ENCODE results near the gene RBM12. TPM values are rescaled to one million over a fixed set of nuclear protein-coding genes. Genes with fewer than 3 reads are reported as not detected.

Gene RBM12
- total RNA-seq, 1 donor from 2014 or later: 88.4 TPM

DNA sequence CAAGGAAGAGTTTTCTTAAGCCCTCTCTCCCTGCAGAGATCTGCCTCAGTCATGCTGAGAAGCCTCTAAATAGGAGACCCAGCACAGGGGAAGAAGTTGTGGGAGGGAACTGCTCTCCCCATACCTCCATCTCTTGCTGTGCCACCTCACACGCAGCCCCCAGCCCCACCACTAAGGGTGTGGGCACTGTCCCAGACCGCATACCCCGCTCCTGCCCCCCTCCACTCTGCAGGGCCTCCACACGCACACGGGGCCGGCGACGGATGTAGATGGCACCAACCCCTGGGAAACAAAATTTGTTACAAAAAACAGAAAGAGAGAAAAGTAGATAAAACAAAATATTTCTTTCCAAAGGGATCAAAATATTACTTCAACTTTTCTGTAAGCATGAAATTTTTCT lies 10.2 kb upstream of the RBM12 start:
- Mint-ChIP-seq H3K27ac (ENCODE audit: unreplicated experiment) (no peak overlapping the region), H3K4me1 (ENCODE audit: low read depth, unreplicated experiment) (no peaks in the 10 kb centered on the region), H3K4me3 (ENCODE audit: unreplicated experiment) (no peak overlapping the region), H3K27me3 (ENCODE audit: low read depth, unreplicated experiment) (no peaks in the 10 kb centered on the region), H3K36me3 (ENCODE audit: low read depth, unreplicated experiment) (peaks cover 31% of the 10 kb centered on the region), H3K9me3 (ENCODE audit: unreplicated experiment) (no peaks in the 10 kb centered on the region)
- Histone ChIP-seq H2AFZ (ENCODE audit: low read depth, low read length) (no peak overlapping the region), H3K36me3 (ENCODE audit: insufficient read depth, low read length) (peaks cover 7% of the 10 kb centered on the region), H3K79me2 (ENCODE audit: insufficient read depth, low read length) (no peaks in the 10 kb centered on the region), H3K27ac (ENCODE audit: low read depth, low read length) (no peak overlapping the region), H4K20me1 (ENCODE audit: insufficient read depth, low read length) (no peaks in the 10 kb centered on the region), H3K27me3 (ENCODE audit: insufficient read depth, low read length) (no peaks in the 10 kb centered on the region), H3K4me3 (ENCODE audit: insufficient read depth, low read depth, low read length) (no peak overlapping the region), H3K4me1 (ENCODE audit: insufficient read depth, low read length) (no peaks in the 10 kb centered on the region), H3K9me3 (ENCODE audit: insufficient read depth, low read depth, low read length) (no peaks in the 10 kb centered on the region), H3K4me2 (ENCODE audit: low read length) (no peak overlapping the region), H3K9ac (ENCODE audit: low read length) (no peak overlapping the region)
- DNase-seq (ENCODE audit: low read depth) (no peak), FAIRE-seq (no peak)
- no peak for TF ChIP-seq EZH2 (IDR thresholded peaks at IDR 0.05; ENCODE audit: insufficient read depth, low read length)
- TF ChIP-seq, protein P1, sequence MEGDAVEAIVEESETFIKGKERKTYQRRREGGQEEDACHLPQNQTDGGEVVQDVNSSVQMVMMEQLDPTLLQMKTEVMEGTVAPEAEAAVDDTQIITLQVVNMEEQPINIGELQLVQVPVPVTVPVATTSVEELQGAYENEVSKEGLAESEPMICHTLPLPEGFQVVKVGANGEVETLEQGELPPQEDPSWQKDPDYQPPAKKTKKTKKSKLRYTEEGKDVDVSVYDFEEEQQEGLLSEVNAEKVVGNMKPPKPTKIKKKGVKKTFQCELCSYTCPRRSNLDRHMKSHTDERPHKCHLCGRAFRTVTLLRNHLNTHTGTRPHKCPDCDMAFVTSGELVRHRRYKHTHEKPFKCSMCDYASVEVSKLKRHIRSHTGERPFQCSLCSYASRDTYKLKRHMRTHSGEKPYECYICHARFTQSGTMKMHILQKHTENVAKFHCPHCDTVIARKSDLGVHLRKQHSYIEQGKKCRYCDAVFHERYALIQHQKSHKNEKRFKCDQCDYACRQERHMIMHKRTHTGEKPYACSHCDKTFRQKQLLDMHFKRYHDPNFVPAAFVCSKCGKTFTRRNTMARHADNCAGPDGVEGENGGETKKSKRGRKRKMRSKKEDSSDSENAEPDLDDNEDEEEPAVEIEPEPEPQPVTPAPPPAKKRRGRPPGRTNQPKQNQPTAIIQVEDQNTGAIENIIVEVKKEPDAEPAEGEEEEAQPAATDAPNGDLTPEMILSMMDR (IDR thresholded peaks at IDR 0.05; ENCODE audit: insufficient read depth, low read depth, low read length): no peak

DNA sequence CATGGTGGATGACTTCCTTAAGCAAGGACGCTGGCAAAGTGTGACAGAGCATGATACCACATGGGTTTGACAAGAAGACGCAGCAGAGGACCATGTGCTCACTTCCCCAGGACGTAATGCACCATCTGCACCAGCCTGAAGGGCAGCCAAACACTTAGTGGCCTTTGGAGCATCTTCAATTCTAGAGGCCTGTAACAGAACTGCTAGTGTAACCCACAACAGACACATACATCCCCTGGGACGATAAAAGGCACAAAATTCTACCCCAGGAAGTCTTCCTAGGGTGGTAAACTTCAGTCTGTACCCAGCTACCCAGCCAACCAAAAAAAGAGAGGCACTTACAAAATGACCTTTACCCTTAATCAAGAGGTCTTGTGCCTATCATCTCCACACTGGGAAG lies 9.2 kb upstream of the RBM12 start:
- Histone ChIP-seq H3K27me3 (ENCODE audit: insufficient read depth, low read length) (no peaks in the 10 kb centered on the region), H3K27ac (ENCODE audit: low read depth, low read length) (no peak overlapping the region), H3K4me3 (ENCODE audit: insufficient read depth, low read depth, low read length) (no peak overlapping the region), H3K79me2 (ENCODE audit: insufficient read depth, low read length) (no peaks in the 10 kb centered on the region), H3K4me1 (ENCODE audit: insufficient read depth, low read length) (no peaks in the 10 kb centered on the region), H3K9me3 (ENCODE audit: insufficient read depth, low read depth, low read length) (no peaks in the 10 kb centered on the region), H3K4me2 (ENCODE audit: low read length) (no peak overlapping the region), H3K9ac (ENCODE audit: low read length) (no peak overlapping the region), H4K20me1 (ENCODE audit: insufficient read depth, low read length) (no peaks in the 10 kb centered on the region), H2AFZ (ENCODE audit: low read depth, low read length) (no peak overlapping the region), H3K36me3 (ENCODE audit: insufficient read depth, low read length) (peaks cover 13% of the 10 kb centered on the region)
- no peak for DNase-seq (ENCODE audit: low read depth)
- no peak for FAIRE-seq
- H3K27me3 Mint-ChIP-seq (ENCODE audit: low read depth, unreplicated experiment): no peaks in the 10 kb centered on the region
- H3K4me1 Mint-ChIP-seq (ENCODE audit: low read depth, unreplicated experiment): no peaks in the 10 kb centered on the region
- peaks cover 38% of the 10 kb centered on the region for H3K36me3 Mint-ChIP-seq (ENCODE audit: low read depth, unreplicated experiment)
- H3K9me3 Mint-ChIP-seq (ENCODE audit: unreplicated experiment): no peaks in the 10 kb centered on the region
- H3K27ac Mint-ChIP-seq (ENCODE audit: unreplicated experiment): no peak overlapping the region
- no peak for TF ChIP-seq EZH2 (IDR thresholded peaks at IDR 0.05; ENCODE audit: insufficient read depth, low read length)
- TF ChIP-seq, protein P1 (IDR thresholded peaks at IDR 0.05; ENCODE audit: insufficient read depth, low read depth, low read length): no peak
- H3K4me3 Mint-ChIP-seq (ENCODE audit: unreplicated experiment): no peak overlapping the region

DNA sequence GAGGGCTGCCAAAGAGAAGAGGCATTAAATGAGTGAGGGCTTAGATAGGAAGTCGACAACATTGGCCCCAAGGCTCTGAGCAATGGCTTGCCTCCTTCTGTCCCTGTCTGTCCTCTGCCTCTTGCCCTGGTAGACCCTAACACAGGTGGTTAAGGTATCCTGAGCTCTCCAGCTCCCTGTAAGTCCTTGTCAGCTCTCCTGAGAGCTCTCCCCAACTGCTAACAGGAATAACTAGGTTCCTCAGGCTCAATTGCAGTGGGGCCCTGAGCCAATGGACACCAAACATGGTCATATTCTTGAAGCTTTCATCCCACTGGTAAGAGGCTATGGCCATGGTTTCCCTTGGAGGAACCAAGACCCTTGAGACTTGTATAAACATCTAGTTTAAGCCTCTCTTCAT lies 5.0 kb upstream of the RBM12 start:
- Histone ChIP-seq H3K79me2 (ENCODE audit: insufficient read depth, low read length) (peaks cover 3% of the 10 kb centered on the region), H3K27ac (ENCODE audit: low read depth, low read length) (no peak overlapping the region), H4K20me1 (ENCODE audit: insufficient read depth, low read length) (no peaks in the 10 kb centered on the region), H2AFZ (ENCODE audit: low read depth, low read length) (no peak overlapping the region), H3K36me3 (ENCODE audit: insufficient read depth, low read length) (peaks cover 13% of the 10 kb centered on the region), H3K9me3 (ENCODE audit: insufficient read depth, low read depth, low read length) (no peaks in the 10 kb centered on the region), H3K4me3 (ENCODE audit: insufficient read depth, low read depth, low read length) (no peak overlapping the region), H3K27me3 (ENCODE audit: insufficient read depth, low read length) (no peaks in the 10 kb centered on the region), H3K4me1 (ENCODE audit: insufficient read depth, low read length) (no peaks in the 10 kb centered on the region), H3K9ac (ENCODE audit: low read length) (no peak overlapping the region), H3K4me2 (ENCODE audit: low read length) (no peak overlapping the region)
- no peaks in the 10 kb centered on the region for H3K4me1 Mint-ChIP-seq (ENCODE audit: low read depth, unreplicated experiment)
- H3K36me3 Mint-ChIP-seq (ENCODE audit: low read depth, unreplicated experiment): peaks cover 41% of the 10 kb centered on the region
- H3K9me3 Mint-ChIP-seq (ENCODE audit: unreplicated experiment): no peaks in the 10 kb centered on the region
- no peak for FAIRE-seq
- TF ChIP-seq EZH2 (IDR thresholded peaks at IDR 0.05; ENCODE audit: insufficient read depth, low read length): no peak
- TF ChIP-seq, protein P1 (IDR thresholded peaks at IDR 0.05; ENCODE audit: insufficient read depth, low read depth, low read length): no peak
- H3K27me3 Mint-ChIP-seq (ENCODE audit: low read depth, unreplicated experiment): no peaks in the 10 kb centered on the region
- H3K27ac Mint-ChIP-seq (ENCODE audit: unreplicated experiment): no peak overlapping the region
- H3K4me3 Mint-ChIP-seq (ENCODE audit: unreplicated experiment): no peak overlapping the region
- no peak for DNase-seq (ENCODE audit: low read depth)

All from astrocyte (in vitro differentiated cells and primary cell).